Transverse colon (tissue), 4 donors: ENCODE data around the gene PTPN7. TPM values are rescaled to one million over a fixed set of nuclear protein-coding genes. Genes with fewer than 3 reads are reported as not detected.

Experiments used
- DNase-seq: peaks from one replicate; pipeline ENCODE4 v3.0.0-alpha.2; 2019
- H3K27ac ChIP-seq, 4 donors: fragments of 200-600 bp; sonication (generic); 2 replicates each; pipeline ENCODE4 v1.5.1; 2016 to 2018; ENCODE audit warnings: inconsistent platforms in 4 of 4
- H3K27me3 ChIP-seq: fragments of 200-600 bp; sonication (generic); 2 replicates; pipeline ENCODE4 v1.5.1; 2017; ENCODE audit warnings: inconsistent platforms
- H3K36me3 ChIP-seq, 4 donors: fragments of 200-600 bp; sonication (generic); 2 replicates each; pipeline ENCODE4 v1.5.1; 2017 to 2019; ENCODE audit warnings: inconsistent platforms in 4 of 4
- H3K4me1 ChIP-seq, 4 donors: fragments of 200-600 bp; sonication (generic); 2 replicates each; pipeline ENCODE4 v1.5.1; 2017 to 2020; ENCODE audit warnings: inconsistent platforms in 4 of 4
- H3K4me3 ChIP-seq, 4 donors: fragments of 200-600 bp; sonication (generic); 1 replicate in 1 of 4; 2 replicates in 3 of 4; pipeline versions ENCODE4 v1.5.1 to v1.6.1; 2017 to 2019; ENCODE audit warnings: inconsistent platforms in 4 of 4
- H3K9me3 ChIP-seq, 2 donors: fragments of 200-600 bp; sonication (generic); 2 replicates each; pipeline ENCODE4 v1.5.1; 2017 to 2019; ENCODE audit warnings: inconsistent platforms in 2 of 2
- EP300 ChIP-seq: sonication (generic); formaldehyde crosslinking; IDR thresholded peaks from one replicate; pipeline ENCODE4 v1.6.1; 2017; ENCODE audit warnings: antibody characterized with exemption, low read depth
- POLR2A ChIP-seq: fragments of 450-650 bp; IDR thresholded peaks from one replicate; pipeline ENCODE4 v1.6.1; 2016; ENCODE audit warnings: antibody characterized with exemption, mild to moderate bottlenecking, moderate library complexity
- POLR2AphosphoS5 ChIP-seq, 3 donors: sonication (generic); formaldehyde crosslinking; IDR thresholded peaks; one replicate each; pipeline ENCODE4 v1.6.1; 2016; ENCODE audit warnings: antibody characterized with exemption in 3 of 3
- WGBS, 2 donors: methylation state at CpG; one replicate each; pipeline ENCODE4 v1.1.5; 2018; ENCODE audit warnings: low coverage in 1 of 2; 5-methylcytosine and 5-hydroxymethylcytosine counted together
- in situ Hi-C, 4 donors: fragments of 200-750 bp; cut with MboI; loops; one replicate each; pipeline versions ENCODE4 v1.15.0 to v1.15.1; 2017; ENCODE audit warnings: low sequenced_read_pairs in 3 of 4, low pct_ligation_motif_present in 1 of 4, low pct_unique_long_range_greater_than_20kb in 1 of 4
- intact Hi-C: fragments of 100-400 bp; cut with DNase I; formaldehyde crosslinking; loops from one replicate; pipeline ENCODE4 v1.15.1; 2023; ENCODE audit warnings: low total_unique reads
- total RNA-seq, 4 donors: library from RNA; depleted of rRNA; stranded (reverse); fragments of >200 nt; gene quantifications; one replicate each; pipeline ENCODE4 v1.1.0, GENCODE V29; 2016
- TF ChIP-seq, protein P1 (sequence below), 5 experiments: fragments of 200-600 bp in 3 of 5; fragments of 450-650 bp in 2 of 5; sonication (generic) in 3 of 5; IDR thresholded peaks; 1 replicate in 2 of 5; 2 replicates in 3 of 5; pipeline ENCODE4 v1.5.1; 2016 to 2017; ENCODE audit warnings: antibody characterized with exemption in 5 of 5, inconsistent platforms in 3 of 5, mild to moderate bottlenecking in 2 of 5, moderate library complexity in 1 of 5

PTPN7 gene
- total RNA-seq, 4 donors from 2014 or later, result 5.2 to 32.5 (median 14.0) TPM; not detected in 1

DNA sequence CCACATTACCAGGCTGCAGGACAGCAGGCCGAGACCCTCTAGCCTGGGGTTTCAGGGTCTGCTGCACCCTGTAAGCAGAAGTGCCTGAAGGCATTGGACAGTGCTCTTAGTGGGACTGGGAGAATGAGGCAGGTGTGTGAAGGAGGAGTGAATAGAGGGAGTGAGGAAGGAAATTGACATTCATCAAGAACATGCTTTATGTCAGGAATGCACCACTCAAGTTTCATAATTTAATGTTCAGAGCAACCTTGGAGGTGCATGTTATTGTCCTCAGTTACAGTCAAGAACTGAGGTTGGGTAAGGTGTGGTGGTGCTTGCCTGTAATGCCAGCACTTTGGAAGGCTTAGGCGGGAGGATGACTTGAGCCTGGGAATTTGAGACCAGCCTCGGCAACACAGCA lies 49.4 kb downstream of the PTPN7 start:
- in situ Hi-C loops, result loop anchor here in 3 of 4 donors (10.0 kb wide), 1 partner anchor 96 kb away; the partner anchor contains the start of gene ELF3 (in 3 of the 3)
- Histone ChIP-seq H3K4me1 (peaks cover 23 to 56% (median 44%) of the 10 kb centered on the region in 4 donors), H3K36me3 (no peaks in the 10 kb centered on the region), H3K4me3 (no peak overlapping the region), H3K27me3 (no peaks in the 10 kb centered on the region), H3K9me3 (no peaks in the 10 kb centered on the region), H3K27ac (peak overlapping the region in 1 of 4 donors; percentile 95)
- 80 to 100% methylated on average over 2 to 3 of the region's 3 CpGs for WGBS, 2 donors
- no peak for TF ChIP-seq POLR2A
- intact Hi-C loops, result no loop called here
- DNase-seq, result no peak

DNA sequence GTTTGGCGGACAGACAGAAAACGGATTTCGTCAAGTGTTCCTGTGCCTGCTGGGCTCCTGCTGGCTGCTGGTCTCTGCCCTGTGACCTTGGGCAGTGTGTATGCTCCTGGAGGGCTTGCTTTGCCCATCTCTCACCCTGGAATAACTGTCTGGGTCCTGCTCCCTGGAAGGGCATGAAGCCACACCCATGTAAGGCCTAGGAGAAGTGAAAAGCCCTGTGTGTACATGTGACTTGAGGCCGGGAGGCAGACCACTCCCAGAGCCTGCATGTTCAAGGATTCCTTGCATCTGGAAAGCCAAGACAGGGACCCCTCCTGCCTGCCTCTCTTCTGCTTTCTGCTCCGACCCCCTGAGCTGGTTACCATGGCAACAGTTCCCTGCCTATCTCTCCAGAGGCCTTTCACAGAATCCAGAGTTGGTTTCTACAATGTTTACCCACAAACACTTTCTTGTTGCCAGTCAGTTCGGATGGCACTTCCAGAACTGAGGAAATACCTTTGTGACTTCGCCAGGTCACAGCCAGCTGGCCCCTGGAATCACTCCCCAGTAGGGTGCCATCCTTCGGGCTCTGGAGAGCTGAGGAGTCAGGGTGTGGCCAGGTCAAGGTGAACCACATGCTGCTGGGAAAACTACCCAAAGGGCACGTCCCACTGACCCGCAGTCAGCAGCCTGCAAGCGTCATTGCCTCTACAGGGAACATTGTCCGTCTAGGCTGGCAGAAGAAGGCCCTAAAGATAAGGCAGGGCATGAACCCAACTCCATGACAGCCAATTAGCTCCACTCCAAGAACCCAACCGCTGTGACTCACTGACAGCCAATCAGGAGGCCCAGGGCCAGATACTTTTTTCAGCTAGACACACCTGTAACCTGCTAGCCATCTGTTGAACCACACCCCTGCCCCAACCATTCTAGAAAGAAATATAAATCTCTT lies 52.3 kb downstream of the PTPN7 start:
- Histone ChIP-seq H3K27ac (peak overlapping the region; percentile 92 to 95 (median 92)), H3K36me3 (no peaks in the 10 kb centered on the region), H3K4me1 (peaks cover 22 to 67% (median 54%) of the 10 kb centered on the region in 4 donors), H3K9me3 (no peaks in the 10 kb centered on the region), H3K4me3 (no peak overlapping the region), H3K27me3 (no peaks in the 10 kb centered on the region)
- peak; percentile 87 for DNase-seq
- TF ChIP-seq POLR2A (peak; percentile 81), POLR2AphosphoS5 (IDR thresholded peaks at IDR 0.05) (peak; percentile 60 to 90 (median 89)), EP300 (peak; percentile 93)
- TF ChIP-seq, protein P1, sequence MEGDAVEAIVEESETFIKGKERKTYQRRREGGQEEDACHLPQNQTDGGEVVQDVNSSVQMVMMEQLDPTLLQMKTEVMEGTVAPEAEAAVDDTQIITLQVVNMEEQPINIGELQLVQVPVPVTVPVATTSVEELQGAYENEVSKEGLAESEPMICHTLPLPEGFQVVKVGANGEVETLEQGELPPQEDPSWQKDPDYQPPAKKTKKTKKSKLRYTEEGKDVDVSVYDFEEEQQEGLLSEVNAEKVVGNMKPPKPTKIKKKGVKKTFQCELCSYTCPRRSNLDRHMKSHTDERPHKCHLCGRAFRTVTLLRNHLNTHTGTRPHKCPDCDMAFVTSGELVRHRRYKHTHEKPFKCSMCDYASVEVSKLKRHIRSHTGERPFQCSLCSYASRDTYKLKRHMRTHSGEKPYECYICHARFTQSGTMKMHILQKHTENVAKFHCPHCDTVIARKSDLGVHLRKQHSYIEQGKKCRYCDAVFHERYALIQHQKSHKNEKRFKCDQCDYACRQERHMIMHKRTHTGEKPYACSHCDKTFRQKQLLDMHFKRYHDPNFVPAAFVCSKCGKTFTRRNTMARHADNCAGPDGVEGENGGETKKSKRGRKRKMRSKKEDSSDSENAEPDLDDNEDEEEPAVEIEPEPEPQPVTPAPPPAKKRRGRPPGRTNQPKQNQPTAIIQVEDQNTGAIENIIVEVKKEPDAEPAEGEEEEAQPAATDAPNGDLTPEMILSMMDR (IDR thresholded peaks at IDR 0.05), result no peak
- WGBS, 2 donors, result 51 to 60% methylated on average over 1 to 13 of the region's 13 CpGs
- intact Hi-C loops, result no loop called here
- in situ Hi-C loops, result no loop called here

DNA sequence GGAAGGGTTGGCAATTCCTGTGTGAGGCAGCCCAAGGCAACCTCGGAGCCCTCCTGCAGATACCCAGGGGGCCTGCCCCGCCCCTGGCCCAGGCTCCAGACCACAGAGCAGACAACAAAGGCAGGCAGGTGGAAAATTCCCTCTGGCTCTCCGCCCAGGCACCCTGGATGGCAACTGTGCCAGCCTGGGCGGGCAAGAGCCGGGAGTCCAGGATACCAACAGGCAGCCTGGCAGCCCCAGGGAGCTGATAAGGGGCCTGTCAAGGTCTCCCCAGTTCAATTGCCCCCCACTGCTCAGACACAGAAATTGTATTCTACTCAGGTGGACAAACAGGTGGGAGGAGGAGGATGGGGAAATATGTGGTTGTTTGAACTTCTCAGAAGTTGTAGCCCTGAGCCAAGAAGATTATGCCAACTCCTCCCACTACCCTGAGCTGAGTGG lies 53.1 kb downstream of the PTPN7 start:
- TF ChIP-seq POLR2A (no peak), POLR2AphosphoS5 (IDR thresholded peaks at IDR 0.05) (peak in 1 of 3 donors; percentile 2)
- Histone ChIP-seq H3K4me1 (peaks cover 17 to 60% (median 48%) of the 10 kb centered on the region in 4 donors), H3K36me3 (no peaks in the 10 kb centered on the region), H3K27ac (peak overlapping the region; percentile 92 to 95 (median 92)), H3K9me3 (no peaks in the 10 kb centered on the region), H3K4me3 (no peak overlapping the region), H3K27me3 (no peaks in the 10 kb centered on the region)
- peak; percentile 79 for DNase-seq
- intact Hi-C loops (no loop called here), in situ Hi-C loops (no loop called here)
- 53% methylated on average over 5 of the region's 5 CpGs; no CpG with 5 or more reads in 1 of the 2 donors for WGBS, 2 donors

DNA sequence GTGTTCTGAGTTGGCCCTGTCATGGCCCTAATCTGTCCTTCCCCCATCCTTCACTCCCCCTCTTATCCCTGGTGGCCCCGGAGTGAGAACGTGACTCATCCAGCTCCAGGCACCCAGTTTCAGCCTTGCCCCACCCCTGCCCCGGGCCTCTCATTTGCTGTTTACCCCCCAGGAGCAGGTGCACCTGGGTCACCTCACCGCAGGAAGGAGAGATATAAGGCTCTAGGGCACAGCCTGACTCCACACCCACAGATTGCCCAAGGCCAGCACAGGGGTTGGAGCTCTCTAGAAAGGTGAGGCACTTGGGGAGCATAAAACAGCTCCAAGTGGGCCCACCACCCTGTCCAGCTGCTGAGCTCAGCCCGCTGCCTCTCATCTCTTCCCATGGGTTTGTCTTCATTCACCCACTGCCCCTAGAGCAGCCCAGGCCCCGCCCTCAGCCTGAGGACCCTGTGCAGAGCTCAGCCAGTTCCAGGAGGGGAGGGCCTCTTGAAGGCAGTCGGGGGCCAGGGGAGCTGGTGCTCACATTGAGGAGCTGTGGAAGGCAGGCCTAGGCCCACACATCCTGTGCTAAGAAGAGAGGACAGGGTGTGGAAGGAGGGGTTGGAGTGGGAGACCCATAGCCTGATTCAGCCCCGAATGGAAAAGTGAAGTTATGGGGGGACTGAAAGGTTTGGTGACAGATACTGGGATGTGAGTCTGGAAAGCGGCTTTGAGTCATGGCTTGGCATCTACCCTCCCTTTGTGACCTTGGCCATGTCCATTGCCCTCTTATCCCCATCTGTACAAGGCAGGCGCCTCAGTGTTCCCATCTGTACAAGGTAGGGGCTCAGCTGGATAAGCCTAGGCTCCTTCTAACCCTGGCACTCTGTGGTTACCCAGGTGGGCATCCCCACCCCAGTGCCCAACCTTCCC lies 53.8 kb downstream of the PTPN7 start:
- intact Hi-C loops, result no loop called here
- Histone ChIP-seq H3K27me3 (no peaks in the 10 kb centered on the region), H3K9me3 (no peaks in the 10 kb centered on the region), H3K36me3 (no peaks in the 10 kb centered on the region), H3K27ac (peak overlapping the region; percentile 92 to 95 (median 92)), H3K4me1 (peaks cover 17 to 59% (median 48%) of the 10 kb centered on the region in 4 donors), H3K4me3 (no peak overlapping the region)
- DNase-seq, result peak; percentile 91
- WGBS, 2 donors, result 49% methylated on average over 10 of the region's 10 CpGs; no CpG with 5 or more reads in 1 of the 2 donors
- in situ Hi-C loops, result no loop called here
- TF ChIP-seq, protein P1 (IDR thresholded peaks at IDR 0.05), result no peak
- TF ChIP-seq EP300 (no peak), POLR2AphosphoS5 (IDR thresholded peaks at IDR 0.05) (peak; percentile 66 to 95 (median 91)), POLR2A (peak; percentile 89)
